H9 (cell line): Measurements from ENCODE around the gene CFAP46. TPM values are rescaled to one million over a fixed set of nuclear protein-coding genes. Genes with fewer than 3 reads are reported as not detected.

Experiments used
- DNase-seq: peaks from one replicate; pipeline ENCODE4 v3.0.0-alpha.2; 2017
- H2AFZ ChIP-seq: one replicate; pipeline ENCODE4 v1.6.1; 2013; ENCODE audit warnings: mild to moderate bottlenecking, low read length, control low read depth, moderate library complexity
- H2AK5ac ChIP-seq: 2 replicates; pipeline ENCODE4 v1.6.1; 2013; ENCODE audit warnings: low read length, control low read depth, mixed read lengths; ENCODE audit not compliant: insufficient read length
- H2BK120ac ChIP-seq: one replicate; pipeline ENCODE4 v1.6.1; 2013; ENCODE audit warnings: low read depth, mild to moderate bottlenecking, low read length, control low read depth, inconsistent platforms; ENCODE audit not compliant: poor library complexity, severe bottlenecking
- H2BK12ac ChIP-seq: 2 replicates; pipeline ENCODE4 v1.6.1; 2013; ENCODE audit warnings: low read length, control low read depth, mixed read lengths, low read depth; ENCODE audit not compliant: insufficient read length
- H2BK15ac ChIP-seq: 2 replicates; pipeline ENCODE4 v1.6.1; 2013; ENCODE audit warnings: low read depth, low read length, control low read depth
- H2BK20ac ChIP-seq: one replicate; pipeline ENCODE4 v1.6.1; 2013; ENCODE audit warnings: low read depth, mild to moderate bottlenecking, low read length, control low read depth, inconsistent platforms; ENCODE audit not compliant: poor library complexity, severe bottlenecking
- H2BK5ac ChIP-seq: 2 replicates; pipeline ENCODE4 v1.6.1; 2013; ENCODE audit warnings: low read length, control low read depth, mixed read lengths; ENCODE audit not compliant: insufficient read length
- H3K14ac ChIP-seq: 2 replicates; pipeline ENCODE4 v1.6.1; 2013; ENCODE audit warnings: low read length, control low read depth; ENCODE audit not compliant: insufficient read depth
- H3K18ac ChIP-seq: 2 replicates; pipeline ENCODE4 v1.6.1; 2013; ENCODE audit warnings: low read depth, mild to moderate bottlenecking, mixed read lengths, low read length, control low read depth; ENCODE audit not compliant: insufficient read length
- H3K23ac ChIP-seq: 2 replicates; pipeline ENCODE4 v1.6.1; 2013; ENCODE audit warnings: low read length, control low read depth, mixed read lengths, low read depth; ENCODE audit not compliant: insufficient read length
- H3K23me2 ChIP-seq: 2 replicates; pipeline ENCODE4 v1.6.1; 2013; ENCODE audit warnings: low read depth, mild to moderate bottlenecking, mixed read lengths, low read length, control low read depth; ENCODE audit not compliant: insufficient read length, poor library complexity, severe bottlenecking
- H3K27ac ChIP-seq: 2 replicates; pipeline ENCODE4 v1.5.1; 2013; ENCODE audit warnings: low read length, control low read depth, mixed read lengths, low read depth; ENCODE audit not compliant: insufficient read length
- H3K27me3 ChIP-seq: 2 replicates; pipeline ENCODE4 v1.6.1; 2013; ENCODE audit warnings: low read length, control low read depth, inconsistent platforms; ENCODE audit not compliant: insufficient read depth
- H3K4ac ChIP-seq: 2 replicates; pipeline ENCODE4 v1.6.1; 2013; ENCODE audit warnings: low read depth, mild to moderate bottlenecking, control low read depth, inconsistent platforms, low read length, moderate library complexity
- H3K4me1 ChIP-seq: 2 replicates; pipeline ENCODE4 v1.6.1; 2013; ENCODE audit warnings: low read length, control low read depth, inconsistent platforms; ENCODE audit not compliant: insufficient read depth
- H3K4me2 ChIP-seq: 2 replicates; pipeline ENCODE4 v1.6.1; 2013; ENCODE audit warnings: low read length, control low read depth, mixed read lengths; ENCODE audit not compliant: insufficient read length, insufficient read depth
- H3K56ac ChIP-seq: 2 replicates; pipeline ENCODE4 v1.6.1; 2013; ENCODE audit warnings: low read depth, mild to moderate bottlenecking, mixed read lengths, low read length, control low read depth; ENCODE audit not compliant: insufficient read length
- H3K79me1 ChIP-seq: 2 replicates; pipeline ENCODE4 v1.6.1; 2013; ENCODE audit warnings: low read depth, mild to moderate bottlenecking, moderate library complexity, low read length, control low read depth, inconsistent platforms; ENCODE audit not compliant: insufficient read depth, poor library complexity, severe bottlenecking
- H3K79me2 ChIP-seq: 2 replicates; pipeline ENCODE4 v1.6.1; 2013; ENCODE audit warnings: low read length, control low read depth, inconsistent platforms; ENCODE audit not compliant: insufficient read depth
- H3K9ac ChIP-seq: 2 replicates; pipeline ENCODE4 v1.6.1; 2013; ENCODE audit warnings: low read length, control low read depth, mixed read lengths; ENCODE audit not compliant: insufficient read length; ENCODE audit errors: extremely low read depth
- H3K9me3 ChIP-seq: one replicate; pipeline ENCODE4 v1.6.1; 2013; ENCODE audit warnings: low read depth, low read length, inconsistent platforms; ENCODE audit not compliant: control insufficient read depth
- H3T11ph ChIP-seq: one replicate; pipeline ENCODE4 v1.6.1; 2013; ENCODE audit warnings: mild to moderate bottlenecking, low read length, control low read depth, inconsistent platforms
- H4K20me1 ChIP-seq: one replicate; pipeline ENCODE4 v1.6.1; 2013; ENCODE audit not compliant: control insufficient read depth, insufficient read length, insufficient read depth
- H4K5ac ChIP-seq: 2 replicates; pipeline ENCODE4 v1.6.1; 2013; ENCODE audit warnings: low read depth, mild to moderate bottlenecking, mixed read lengths, low read length, control low read depth; ENCODE audit not compliant: insufficient read length
- H4K8ac ChIP-seq: replicated peaks from 2 replicates; pipeline ENCODE4 v1.6.1; 2013; ENCODE audit warnings: low read length, control low read depth, mixed read lengths, low read depth; ENCODE audit not compliant: insufficient read length
- H4K91ac ChIP-seq: 2 replicates; pipeline ENCODE4 v1.6.1; 2013; ENCODE audit warnings: low read depth, mild to moderate bottlenecking, moderate library complexity, mixed read lengths, low read length, control low read depth; ENCODE audit not compliant: insufficient read length
- H3K27ac Mint-ChIP-seq, 3 experiments: 2 replicates in 2 of 3; 3 replicates in 1 of 3; pipeline ENCODE4 v1.8.0; 2020 to 2021; ENCODE audit warnings: mixed read lengths in 3 of 3, mild to moderate bottlenecking in 1 of 3, moderate library complexity in 1 of 3
- H3K27me3 Mint-ChIP-seq: 2 replicates; pipeline ENCODE4 v1.8.0; 2021; ENCODE audit warnings: low read depth, mild to moderate bottlenecking, moderate library complexity, mixed read lengths
- H3K36me3 Mint-ChIP-seq, 3 experiments: 2 replicates in 2 of 3; 3 replicates in 1 of 3; pipeline ENCODE4 v1.8.0; 2020 to 2021; ENCODE audit warnings: low read depth in 3 of 3, mixed read lengths in 3 of 3; ENCODE audit not compliant: insufficient read depth in 1 of 3
- H3K4me1 Mint-ChIP-seq, 2 experiments: 2 replicates each; pipeline ENCODE4 v1.8.0; 2020; ENCODE audit warnings: mixed read lengths in 2 of 2
- H3K4me3 Mint-ChIP-seq, 2 experiments: 2 replicates in 1 of 2; 3 replicates in 1 of 2; pipeline ENCODE4 v1.8.0; 2020 to 2021; ENCODE audit warnings: mild to moderate bottlenecking in 2 of 2, mixed read lengths in 2 of 2, moderate library complexity in 1 of 2
- H3K9me3 Mint-ChIP-seq, 2 experiments: 2 replicates in 1 of 2; 3 replicates in 1 of 2; pipeline ENCODE4 v1.8.0; 2020; ENCODE audit warnings: mild to moderate bottlenecking in 2 of 2, mixed read lengths in 2 of 2, moderate library complexity in 1 of 2
- WGBS: extraction: QIAGEN DNeasy Blood & Tissue Kit; methylation state at CpG from one replicate; pipeline ENCODE4 v1.1.7; 2013; ENCODE audit warnings: missing lambda C conversion rate, low lambda C conversion rate, mixed read lengths; ENCODE audit not compliant: insufficient read length; ENCODE audit errors: extremely low coverage; 5-methylcytosine and 5-hydroxymethylcytosine counted together
- total RNA-seq: library from RNA; stranded (reverse); gene quantifications from 2 replicates; pipeline ENCODE4 v1.2.1, GENCODE V29; 2021
- TF ChIP-seq, protein P1 (sequence below): fragments of 200-600 bp; sonication (generic); conservative IDR thresholded peaks from 3 replicates; pipeline ENCODE4 v1.8.0; 2021; ENCODE audit warnings: antibody characterized with exemption, mild to moderate bottlenecking

CFAP46 gene
- total RNA-seq, 1 experiment from 2014 or later, result 3.1 TPM

DNA sequence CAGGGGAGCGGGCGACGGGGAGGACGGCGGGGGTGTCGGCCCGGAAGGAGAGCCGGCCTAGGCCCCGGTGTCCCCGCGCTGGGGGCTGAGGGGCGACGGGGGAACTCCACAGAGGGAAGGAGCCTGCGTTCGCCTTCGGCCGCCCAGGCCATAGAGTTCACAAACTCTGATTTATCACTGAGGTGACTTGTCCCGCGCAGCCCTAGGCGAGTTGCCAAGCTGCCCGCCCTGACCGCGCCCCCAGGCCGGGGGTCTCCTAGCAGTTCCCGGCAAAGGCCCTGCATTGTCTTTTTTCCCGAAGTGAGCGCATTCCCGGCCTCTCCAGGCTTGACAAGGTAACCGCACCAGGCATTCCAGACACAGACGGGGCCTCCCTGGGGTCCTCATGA is 153.5 kb downstream of the CFAP46 start:
- WGBS, result no CpG with 5 or more reads among the region's 30 CpGs
- Histone ChIP-seq H4K91ac (no peak overlapping the region), H2BK12ac (no peak overlapping the region), H2BK20ac (no peak overlapping the region), H3K9ac (no peak overlapping the region), H3K14ac (no peak overlapping the region), H3K79me1 (no peaks in the 10 kb centered on the region), H3K79me2 (no peaks in the 10 kb centered on the region), H2AK5ac (no peak overlapping the region), H3K4me1 (no peaks in the 10 kb centered on the region), H3K27me3 (peaks cover 56% of the 10 kb centered on the region), H3K27ac (no peak overlapping the region), H3K56ac (no peak overlapping the region), H4K5ac (no peak overlapping the region), H4K20me1 (no peaks in the 10 kb centered on the region), H3T11ph (no peak overlapping the region), H2BK120ac (no peak overlapping the region), H3K4ac (no peak overlapping the region), H4K8ac (no peak overlapping the region), H2BK5ac (no peak overlapping the region), H3K23me2 (peaks cover 7% of the 10 kb centered on the region), H3K18ac (no peak overlapping the region), H3K23ac (no peak overlapping the region), H2AFZ (no peak overlapping the region), H3K9me3 (no peaks in the 10 kb centered on the region), H3K4me2 (peak overlapping the region; percentile 44), H2BK15ac (no peak overlapping the region)
- DNase-seq, result no peak
- Mint-ChIP-seq H3K27me3 (peaks cover 75% of the 10 kb centered on the region), H3K9me3 (no peaks in the 10 kb centered on the region), H3K4me1 (peaks cover 2 to 6% of the 10 kb centered on the region in 2 experiments; a peak in 2 of 4 replicates), H3K27ac (no peak overlapping the region), H3K4me3 (no peak overlapping the region), H3K36me3 (no peaks in the 10 kb centered on the region)
- TF ChIP-seq, protein P1, sequence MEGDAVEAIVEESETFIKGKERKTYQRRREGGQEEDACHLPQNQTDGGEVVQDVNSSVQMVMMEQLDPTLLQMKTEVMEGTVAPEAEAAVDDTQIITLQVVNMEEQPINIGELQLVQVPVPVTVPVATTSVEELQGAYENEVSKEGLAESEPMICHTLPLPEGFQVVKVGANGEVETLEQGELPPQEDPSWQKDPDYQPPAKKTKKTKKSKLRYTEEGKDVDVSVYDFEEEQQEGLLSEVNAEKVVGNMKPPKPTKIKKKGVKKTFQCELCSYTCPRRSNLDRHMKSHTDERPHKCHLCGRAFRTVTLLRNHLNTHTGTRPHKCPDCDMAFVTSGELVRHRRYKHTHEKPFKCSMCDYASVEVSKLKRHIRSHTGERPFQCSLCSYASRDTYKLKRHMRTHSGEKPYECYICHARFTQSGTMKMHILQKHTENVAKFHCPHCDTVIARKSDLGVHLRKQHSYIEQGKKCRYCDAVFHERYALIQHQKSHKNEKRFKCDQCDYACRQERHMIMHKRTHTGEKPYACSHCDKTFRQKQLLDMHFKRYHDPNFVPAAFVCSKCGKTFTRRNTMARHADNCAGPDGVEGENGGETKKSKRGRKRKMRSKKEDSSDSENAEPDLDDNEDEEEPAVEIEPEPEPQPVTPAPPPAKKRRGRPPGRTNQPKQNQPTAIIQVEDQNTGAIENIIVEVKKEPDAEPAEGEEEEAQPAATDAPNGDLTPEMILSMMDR, result no peak
